IMR-90 (cell line): ENCODE results near the gene FBXL5. TPM values are rescaled to one million over a fixed set of nuclear protein-coding genes. Genes with fewer than 3 reads are reported as not detected.

ENCODE experiments used
- ATAC-seq: fragments of 200-7000 bp; cut with Tn5 transposase; 2 replicates; pipeline ENCODE4 v1.9.1; 2020; ENCODE audit warnings: low read depth, mild to moderate bottlenecking, moderate library complexity
- BruUV-seq: library from RNA; stranded (reverse); fragments of 400-500 nt; replicated peaks from 2 replicates; lab custom pipeline; 2021; lab: Mats Ljungman, UMichigan
- CTCF ChIA-PET: fragments of 300-600 bp; formaldehyde crosslinking; extraction: SDS; loops from one replicate; lab custom pipeline; 2021; ENCODE audit warnings: antibody characterized with exemption; lab: Yijun Ruan, JAX
- POLR2A ChIA-PET: fragments of 300-600 bp; sonication (Branson Sonifier 250); formaldehyde crosslinking; loops from one replicate; lab custom pipeline; 2022; ENCODE audit warnings: antibody characterized with exemption; ENCODE audit not compliant: unreplicated experiment; lab: Charles Lee
- DNase-seq: peaks from one replicate; pipeline ENCODE4 v3.0.0; 2013
- H2AFZ ChIP-seq: replicated peaks from 2 replicates; pipeline ENCODE3; 2013; ENCODE audit warnings: low read length, mild to moderate bottlenecking; ENCODE audit not compliant: poor library complexity
- H2AK5ac ChIP-seq: 2 replicates; pipeline ENCODE4 v1.6.1; 2013; ENCODE audit warnings: low read depth, low read length, inconsistent platforms
- H2AK9ac ChIP-seq: replicated peaks from 2 replicates; pipeline ENCODE3; 2013; ENCODE audit warnings: mild to moderate bottlenecking, low read depth, low read length, moderate library complexity; ENCODE audit not compliant: poor library complexity
- H2BK120ac ChIP-seq: 2 replicates; pipeline ENCODE4 v1.6.1; 2013; ENCODE audit warnings: low read depth, low read length, inconsistent platforms
- H2BK15ac ChIP-seq: 3 replicates; pipeline ENCODE4 v1.6.1; 2013; ENCODE audit warnings: low read depth, low read length, inconsistent platforms
- H2BK20ac ChIP-seq: 2 replicates; pipeline ENCODE4 v1.6.1; 2013; ENCODE audit warnings: low read depth, mild to moderate bottlenecking, inconsistent platforms, low read length, moderate library complexity
- H2BK5ac ChIP-seq: 2 replicates; pipeline ENCODE4 v1.6.1; 2013; ENCODE audit warnings: mild to moderate bottlenecking, low read depth, low read length, inconsistent platforms; ENCODE audit not compliant: poor library complexity, severe bottlenecking
- H3K14ac ChIP-seq: replicated peaks from 2 replicates; pipeline ENCODE4 v1.6.1; 2013; ENCODE audit warnings: low read depth, low read length, inconsistent platforms
- H3K18ac ChIP-seq: 2 replicates; pipeline ENCODE4 v1.6.1; 2013; ENCODE audit warnings: low read depth, low read length, control low read depth
- H3K23ac ChIP-seq: 2 replicates; pipeline ENCODE4 v1.6.1; 2013; ENCODE audit warnings: low read depth, low read length, inconsistent platforms
- H3K27ac ChIP-seq: 2 replicates; pipeline ENCODE4 v1.5.1; 2013; ENCODE audit warnings: mild to moderate bottlenecking, control low read depth, low read length; ENCODE audit not compliant: insufficient read depth
- H3K27me3 ChIP-seq: 2 replicates; pipeline ENCODE4 v1.6.1; 2013; ENCODE audit warnings: low read length; ENCODE audit not compliant: control insufficient read depth, insufficient read depth
- H3K36me3 ChIP-seq: 2 replicates; pipeline ENCODE4 v1.6.1; 2013; ENCODE audit warnings: low read length, mixed read lengths; ENCODE audit not compliant: control insufficient read depth, insufficient read depth
- H3K4ac ChIP-seq: 2 replicates; pipeline ENCODE4 v1.6.1; 2013; ENCODE audit warnings: low read depth, low read length, inconsistent platforms
- H3K4me1 ChIP-seq: 2 replicates; pipeline ENCODE4 v1.6.1; 2013; ENCODE audit warnings: low read length, mixed read lengths; ENCODE audit not compliant: control insufficient read depth, insufficient read depth
- H3K4me2 ChIP-seq: 2 replicates; pipeline ENCODE4 v1.6.1; 2013; ENCODE audit warnings: low read depth, mild to moderate bottlenecking, control low read depth, low read length, moderate library complexity
- H3K4me3 ChIP-seq: 2 replicates; pipeline ENCODE4 v1.5.1; 2013; ENCODE audit warnings: low read depth, mild to moderate bottlenecking, control low read depth, low read length, moderate library complexity; ENCODE audit not compliant: insufficient read depth
- H3K56ac ChIP-seq: 2 replicates; pipeline ENCODE4 v1.6.1; 2013; ENCODE audit warnings: low read length, inconsistent platforms; ENCODE audit not compliant: insufficient read depth; ENCODE audit errors: extremely low read depth
- H3K79me1 ChIP-seq, 2 experiments: 2 replicates each; pipeline ENCODE4 v1.6.1; 2013; ENCODE audit warnings: low read length in 2 of 2, inconsistent platforms in 1 of 2, low read depth in 1 of 2
- H3K9ac ChIP-seq: 2 replicates; pipeline ENCODE4 v1.6.1; 2013; ENCODE audit warnings: low read depth, low read length, control low read depth
- H3K9me1 ChIP-seq: 2 replicates; pipeline ENCODE4 v1.6.1; 2013; ENCODE audit warnings: low read length, inconsistent platforms; ENCODE audit not compliant: insufficient read depth
- H3K9me3 ChIP-seq: 2 replicates; pipeline ENCODE4 v1.6.1; 2013; ENCODE audit warnings: low read length; ENCODE audit not compliant: control insufficient read depth, insufficient read depth
- H4K20me1 ChIP-seq: 2 replicates; pipeline ENCODE4 v1.6.1; 2013; ENCODE audit warnings: low read length, inconsistent platforms; ENCODE audit not compliant: insufficient read depth
- H4K5ac ChIP-seq: 2 replicates; pipeline ENCODE4 v1.6.1; 2013; ENCODE audit warnings: mild to moderate bottlenecking, low read depth, low read length, control low read depth
- H4K8ac ChIP-seq, 2 experiments: 2 replicates each; pipeline ENCODE4 v1.6.1; 2013; ENCODE audit warnings: low read depth in 2 of 2, low read length in 2 of 2, control low read depth in 1 of 2, inconsistent platforms in 1 of 2
- H4K91ac ChIP-seq: 2 replicates; pipeline ENCODE4 v1.6.1; 2013; ENCODE audit warnings: low read depth, low read length, inconsistent platforms; ENCODE audit not compliant: insufficient read depth
- POLR2A ChIP-seq: IDR thresholded peaks from 2 replicates; pipeline ENCODE4 v1.6.1; 2012; ENCODE audit warnings: mild to moderate bottlenecking, low read depth, low read length
- SMC3 ChIP-seq: fragments of 150-350 bp; IDR thresholded peaks from 2 replicates; pipeline ENCODE4 v1.6.1; 2016; ENCODE audit warnings: low read depth, mild to moderate bottlenecking, antibody characterized with exemption, low read length, moderate library complexity
- WGBS, 2 experiments: methylation state at CpG; one replicate each; pipeline versions ENCODE4 v1.1.5 to v1.1.7; 2013; ENCODE audit warnings: missing lambda C conversion rate in 2 of 2; ENCODE audit not compliant: insufficient read length in 1 of 2; ENCODE audit errors: extremely low coverage in 2 of 2; 5-methylcytosine and 5-hydroxymethylcytosine counted together
- dilution Hi-C: fragments of 300-500 bp; cut with HindIII; formaldehyde crosslinking; loops from one replicate; pipeline ENCODE4 v1.14.3; 2018; ENCODE audit warnings: low sequenced_read_pairs; ENCODE audit not compliant: unreplicated experiment
- in situ Hi-C: fragments of 300-500 bp; cut with MboI; formaldehyde crosslinking; loops from 3 replicates; pipeline ENCODE4 v1.14.3; 2019; ENCODE audit warnings: low sequenced_read_pairs, inconsistent platforms, mixed read lengths
- intact Hi-C: fragments of 100-400 bp; cut with micrococcal nuclease; formaldehyde crosslinking; loops from 2 replicates; pipeline ENCODE4 v1.10.0; 2022
- polyA plus RNA-seq, 3 experiments: library from polyadenylated mRNA; depleted of rRNA; stranded (reverse); fragments of >200 nt; gene quantifications; 2 replicates each; pipeline ENCODE4 v1.2.3, GENCODE V29; 2012; ENCODE audit warnings: low replicate concordance in 1 of 3
- total RNA-seq: library from RNA; depleted of rRNA; stranded (reverse); fragments of >200 nt; gene quantifications from 2 replicates; pipeline ENCODE4 v1.2.3, GENCODE V29; 2012

The FBXL5 gene
- total and polyA plus RNA-seq, 2 of the 4 experiments (the other 2 are of a cell fraction), result 20.3 to 62.6 TPM

DNA sequence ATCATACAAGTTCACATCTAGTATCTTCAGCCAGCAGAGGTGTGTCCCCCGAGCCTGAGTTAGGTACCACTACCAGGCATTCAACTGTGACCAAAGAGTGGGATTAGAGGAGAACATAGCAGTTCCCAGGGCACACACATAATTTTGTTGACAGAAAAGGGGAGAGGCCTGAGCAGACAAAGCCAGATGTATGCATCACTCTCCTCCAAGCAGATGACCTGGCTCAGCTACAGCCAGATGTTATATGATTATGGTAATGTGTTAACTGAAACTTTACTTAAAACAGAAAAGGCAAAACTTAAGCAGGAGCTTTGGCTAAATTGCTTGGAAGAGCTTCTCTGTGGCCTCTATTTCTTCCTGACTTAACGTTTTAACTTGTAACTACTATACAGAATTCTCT is 96.6 kb downstream of the FBXL5 start:
- no peak overlapping the region for H3K23ac ChIP-seq
- in situ Hi-C loops, result no loop called here
- no TSS peak for BruUV-seq
- H3K9ac ChIP-seq, result no peak overlapping the region
- H3K27me3 ChIP-seq, result no peaks in the 10 kb centered on the region
- no peak overlapping the region for H2BK120ac ChIP-seq
- no peak overlapping the region for H3K18ac ChIP-seq
- H3K4me1 ChIP-seq, result peaks cover 2% of the 10 kb centered on the region; the same call in 1 of the 2 replicates
- H4K91ac ChIP-seq, result no peak overlapping the region
- no peak overlapping the region for H4K8ac ChIP-seq
- no peaks in the 10 kb centered on the region; the same call in 1 of the 2 replicates for H3K9me1 ChIP-seq
- no peak overlapping the region for H3K4ac ChIP-seq
- intact Hi-C loops, result no loop called here
- peaks cover 24% of the 10 kb centered on the region for H3K36me3 ChIP-seq
- H3K4me3 ChIP-seq, result no peak overlapping the region
- no peak overlapping the region for H2AK5ac ChIP-seq
- H3K14ac ChIP-seq, result no peak overlapping the region
- H3K56ac ChIP-seq, result no peak overlapping the region
- no peaks in the 10 kb centered on the region for H3K79me1 ChIP-seq
- ChIA-PET CTCF (interaction anchor here (1.3 kb wide), 1 partner anchor 13 kb away, joined by 3 read pairs; no protein-coding TSS in a partner anchor), POLR2A (no interaction called here)
- dilution Hi-C loops, result no loop called here
- no peak overlapping the region for H2BK20ac ChIP-seq
- H3K4me2 ChIP-seq, result no peak overlapping the region
- H2BK15ac ChIP-seq, result no peak overlapping the region
- no peak for ATAC-seq
- no peak overlapping the region for H2AK9ac ChIP-seq
- H3K27ac ChIP-seq, result no peak overlapping the region
- WGBS, 2 experiments, result no CpG with 5 or more reads among the region's 2 CpGs
- no peak overlapping the region for H4K5ac ChIP-seq
- no peak overlapping the region for H2BK5ac ChIP-seq
- TF ChIP-seq SMC3, result no peak
- no peak for TF ChIP-seq POLR2A
- DNase-seq, result peak; percentile 4
- H4K20me1 ChIP-seq, result no peaks in the 10 kb centered on the region
- no peak overlapping the region for H2AFZ ChIP-seq
- H3K9me3 ChIP-seq, result no peaks in the 10 kb centered on the region
